ENCODE data around the gene CCDC85C.

Gene CCDC85C

GRCh38 chr14:99539491-99539890, 64.5 kb downstream of the CCDC85C start:
- DNase-seq (ENCODE audit: low read depth) = no peak

- no peak for DNase-seq (ENCODE audit: low read depth)
Observed at GRCh38 chr14:99538733-99539132, 65.3 kb downstream of the CCDC85C start.

GRCh38 chr14:99538275-99538674, 65.7 kb downstream of the CCDC85C start:
- DNase-seq (ENCODE audit: low read depth) = no peak

- no peak for DNase-seq (ENCODE audit: low read depth)
Observed at GRCh38 chr14:99537399-99537798, 66.6 kb downstream of the CCDC85C start.

- no peak for DNase-seq (ENCODE audit: low read depth)
Observed at GRCh38 chr14:99535908-99536778, 67.9 kb downstream of the CCDC85C start.

- no peak for DNase-seq (ENCODE audit: low read depth)
Observed at GRCh38 chr14:99535448-99535847, 68.6 kb downstream of the CCDC85C start.

- no peak for DNase-seq (ENCODE audit: low read depth)
Observed at GRCh38 chr14:99534863-99535262, 69.1 kb downstream of the CCDC85C start.

GRCh38 chr14:99534333-99534732, 69.7 kb downstream of the CCDC85C start:
- DNase-seq (ENCODE audit: low read depth) = no peak

- DNase-seq (ENCODE audit: low read depth) = no peak
Observed at GRCh38 chr14:99532310-99532709, 71.7 kb downstream of the CCDC85C start.

GRCh38 chr14:99531251-99532096, 72.5 kb downstream of the CCDC85C start:
- no peak for DNase-seq (ENCODE audit: low read depth)

- DNase-seq (ENCODE audit: low read depth) = no peak
Observed at GRCh38 chr14:99530407-99531155, 73.4 kb downstream of the CCDC85C start.

GRCh38 chr14:99529899-99530298, 74.1 kb downstream of the CCDC85C start:
- DNase-seq (ENCODE audit: low read depth) = no peak

GRCh38 chr14:99527427-99528076, 76.5 kb downstream of the CCDC85C start:
- no peak for DNase-seq (ENCODE audit: low read depth)

- DNase-seq (ENCODE audit: low read depth) = no peak
Observed at GRCh38 chr14:99527026-99527425, 77.0 kb downstream of the CCDC85C start.

- no peak for DNase-seq (ENCODE audit: low read depth)
Observed at GRCh38 chr14:99525699-99526080, 78.3 kb downstream of the CCDC85C start.

GRCh38 chr14:99524804-99525698, 79.0 kb downstream of the CCDC85C start:
- no peak for DNase-seq (ENCODE audit: low read depth)

GRCh38 chr14:99524091-99524661, 79.8 kb downstream of the CCDC85C start:
- no peak for DNase-seq (ENCODE audit: low read depth)

- no peak for DNase-seq (ENCODE audit: low read depth)
Observed at GRCh38 chr14:99523704-99524055, 80.3 kb downstream of the CCDC85C start.

- no peak for DNase-seq (ENCODE audit: low read depth)
Observed at GRCh38 chr14:99522934-99523703, 80.9 kb downstream of the CCDC85C start.

- DNase-seq (ENCODE audit: low read depth) = no peak
Observed at GRCh38 chr14:99522457-99522891, 81.5 kb downstream of the CCDC85C start.
